Activated CD8-positive, alpha-beta T cell treated with anti-CD3 and anti-CD28 coated beads for 36 hours (primary cell): Measurements from ENCODE around the gene HIP1R. TPM values are rescaled to one million over a fixed set of nuclear protein-coding genes. Genes with fewer than 3 reads are reported as not detected.
"Not testable (repeated sequence)": the region's sequence is repeated elsewhere in the genome, so short reads cannot be mapped to it uniquely, and the experiment has no call there.

Experiments used
- ATAC-seq: fragments of 200-7000 bp; cut with Tn5 transposase; one replicate; pipeline ENCODE4 v1.10.0; 2021; ENCODE audit warnings: mild to moderate bottlenecking, moderate library complexity
- CTCF ChIA-PET: fragments of 350-600 bp; sonication (Branson Sonifier 250); formaldehyde crosslinking; loops from one replicate; lab custom pipeline; 2021; ENCODE audit warnings: antibody characterized with exemption; lab: Charles Lee
- POLR2A ChIA-PET: fragments of 350-600 bp; sonication (Branson Sonifier 250); formaldehyde crosslinking; loops from one replicate; lab custom pipeline; 2021; ENCODE audit warnings: antibody characterized with exemption; lab: Charles Lee
- DNase-seq: peaks from one replicate; pipeline ENCODE4 v3.0.0-alpha.2; 2020
- H3K27ac Mint-ChIP-seq: one replicate; pipeline ENCODE4 v1.8.0; 2021; ENCODE audit warnings: mild to moderate bottlenecking, mixed read lengths
- H3K27me3 Mint-ChIP-seq: one replicate; pipeline ENCODE4 v1.8.0; 2021; ENCODE audit warnings: mixed read lengths
- H3K36me3 Mint-ChIP-seq: one replicate; pipeline ENCODE4 v1.8.0; 2021; ENCODE audit warnings: low read depth, mixed read lengths
- H3K4me1 Mint-ChIP-seq: one replicate; pipeline ENCODE4 v1.8.0; 2021; ENCODE audit warnings: low read depth, mixed read lengths
- H3K4me3 Mint-ChIP-seq: one replicate; pipeline ENCODE4 v1.8.0; 2021; ENCODE audit warnings: mild to moderate bottlenecking, moderate library complexity, mixed read lengths
- H3K9me3 Mint-ChIP-seq: one replicate; pipeline ENCODE4 v1.8.0; 2021; ENCODE audit warnings: mixed read lengths
- intact Hi-C: fragments of 100-400 bp; cut with micrococcal nuclease; formaldehyde crosslinking; loops from one replicate; pipeline ENCODE4 v1.10.0; 2022
- total RNA-seq, 2 experiments: library from RNA; stranded (reverse); gene quantifications; one replicate each; pipeline ENCODE4 v1.2.3, GENCODE V29; 2021
- TF ChIP-seq, protein P1 (sequence below): fragments of 200-600 bp; IDR thresholded peaks from one replicate; pipeline ENCODE4 v1.8.0; 2022; ENCODE audit warnings: antibody characterized with exemption, mild to moderate bottlenecking

HIP1R gene
- total RNA-seq, 2 experiments from 2014 or later = 22.8 to 22.9 TPM

DNA sequence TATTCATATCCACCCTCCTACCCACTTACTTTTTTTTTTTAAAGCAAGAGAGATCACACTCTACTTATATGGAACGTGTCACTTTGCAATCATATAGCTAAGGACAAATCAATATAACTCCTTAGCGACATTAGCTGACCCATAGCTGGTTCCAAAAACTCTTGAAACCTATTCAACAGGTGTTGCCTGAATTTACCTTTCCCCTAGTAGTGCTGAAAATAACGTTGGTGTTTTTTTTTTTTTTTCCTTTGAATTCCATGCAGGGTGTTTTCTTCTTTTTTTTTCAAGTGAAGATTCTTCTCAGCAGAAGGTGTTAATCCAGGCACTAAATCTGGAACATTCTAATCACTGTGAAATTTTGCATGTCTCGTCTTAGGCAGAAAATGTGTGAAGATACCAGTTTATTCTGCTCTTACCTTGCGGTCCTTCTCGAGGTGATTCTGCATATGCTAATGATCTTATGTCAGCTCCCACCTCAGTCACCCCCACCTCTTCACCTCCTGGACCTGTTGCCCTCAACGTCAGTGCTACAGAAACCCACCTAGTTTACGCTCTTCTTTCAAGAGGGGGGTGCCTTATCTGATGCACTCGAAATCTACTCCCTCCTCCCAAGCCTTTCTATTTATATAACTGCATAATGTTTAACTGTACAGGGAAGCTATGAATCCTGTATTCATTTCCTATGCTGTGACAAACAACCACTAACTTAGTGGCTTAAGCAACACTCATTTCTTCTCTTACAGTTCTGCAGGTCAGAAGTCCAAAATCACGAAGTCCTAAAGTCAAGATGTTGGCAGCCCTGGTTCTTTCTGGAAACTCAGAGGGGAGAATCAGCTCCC, 67.8 kb downstream of the HIP1R start:
- Mint-ChIP-seq H3K36me3 (no peaks in the 10 kb centered on the region), H3K4me1 (peaks cover 33% of the 10 kb centered on the region), H3K4me3 (no peak overlapping the region), H3K27me3 (no peaks in the 10 kb centered on the region), H3K9me3 (no peaks in the 10 kb centered on the region), H3K27ac (no peak overlapping the region)
- DNase-seq (no peak), ATAC-seq (no peak)
- POLR2A ChIA-PET = interaction anchor here (12.7 kb wide), 1 partner anchor 22 kb away, joined by 239 read pairs; no protein-coding TSS in a partner anchor
- intact Hi-C loops = no loop called here
- CTCF ChIA-PET = interaction anchor here (0.7 to 1.3 kb wide), 3 partner anchors 22 to 109 kb away, joined by 3 to 4 read pairs (median 3); no protein-coding TSS in a partner anchor
- TF ChIP-seq, protein P1, sequence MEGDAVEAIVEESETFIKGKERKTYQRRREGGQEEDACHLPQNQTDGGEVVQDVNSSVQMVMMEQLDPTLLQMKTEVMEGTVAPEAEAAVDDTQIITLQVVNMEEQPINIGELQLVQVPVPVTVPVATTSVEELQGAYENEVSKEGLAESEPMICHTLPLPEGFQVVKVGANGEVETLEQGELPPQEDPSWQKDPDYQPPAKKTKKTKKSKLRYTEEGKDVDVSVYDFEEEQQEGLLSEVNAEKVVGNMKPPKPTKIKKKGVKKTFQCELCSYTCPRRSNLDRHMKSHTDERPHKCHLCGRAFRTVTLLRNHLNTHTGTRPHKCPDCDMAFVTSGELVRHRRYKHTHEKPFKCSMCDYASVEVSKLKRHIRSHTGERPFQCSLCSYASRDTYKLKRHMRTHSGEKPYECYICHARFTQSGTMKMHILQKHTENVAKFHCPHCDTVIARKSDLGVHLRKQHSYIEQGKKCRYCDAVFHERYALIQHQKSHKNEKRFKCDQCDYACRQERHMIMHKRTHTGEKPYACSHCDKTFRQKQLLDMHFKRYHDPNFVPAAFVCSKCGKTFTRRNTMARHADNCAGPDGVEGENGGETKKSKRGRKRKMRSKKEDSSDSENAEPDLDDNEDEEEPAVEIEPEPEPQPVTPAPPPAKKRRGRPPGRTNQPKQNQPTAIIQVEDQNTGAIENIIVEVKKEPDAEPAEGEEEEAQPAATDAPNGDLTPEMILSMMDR = no peak

GRCh38 chr12:122903693-122904034, 68.4 kb downstream of the HIP1R start:
- POLR2A ChIA-PET = interaction anchor here (12.7 kb wide), 1 partner anchor 22 kb away, joined by 239 read pairs; no protein-coding TSS in a partner anchor
- Mint-ChIP-seq H3K4me3 (no peak overlapping the region), H3K27me3 (no peaks in the 10 kb centered on the region), H3K36me3 (no peaks in the 10 kb centered on the region), H3K27ac (no peak overlapping the region), H3K4me1 (peaks cover 27% of the 10 kb centered on the region), H3K9me3 (no peaks in the 10 kb centered on the region)
- no peak for DNase-seq
- TF ChIP-seq, protein P1 = no peak
- no peak for ATAC-seq
- intact Hi-C loops = no loop called here
- CTCF ChIA-PET = interaction anchor here (1.3 kb wide), 1 partner anchor 22 kb away, joined by 3 read pairs; no protein-coding TSS in a partner anchor

DNA sequence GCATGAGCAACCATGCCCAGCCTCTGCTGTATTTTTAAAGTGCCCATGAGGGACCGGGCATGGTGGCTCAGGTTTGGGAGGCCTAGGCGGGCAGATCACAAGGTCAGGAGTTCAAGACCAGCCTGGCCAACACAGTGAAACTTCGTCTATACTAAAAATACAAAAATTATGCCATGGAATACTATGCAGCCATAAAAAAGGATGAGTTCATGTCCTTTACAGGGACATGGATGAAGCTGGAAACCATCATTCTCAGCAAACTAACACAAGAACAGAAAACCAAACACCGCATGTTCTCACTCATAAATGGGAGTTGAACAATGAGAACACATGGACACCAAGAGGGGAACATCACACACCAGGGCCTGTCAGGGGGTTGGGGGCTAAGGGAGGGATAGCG, 70.0 kb downstream of the HIP1R start:
- H3K27ac Mint-ChIP-seq, intact Hi-C loops, DNase-seq, POLR2A ChIA-PET, H3K27me3 Mint-ChIP-seq, CTCF ChIA-PET, ATAC-seq, H3K9me3 Mint-ChIP-seq, H3K4me3 Mint-ChIP-seq, H3K36me3 Mint-ChIP-seq: not testable (repeated sequence)
- H3K4me1 Mint-ChIP-seq = peaks cover 14% of the 10 kb centered on the region

DNA sequence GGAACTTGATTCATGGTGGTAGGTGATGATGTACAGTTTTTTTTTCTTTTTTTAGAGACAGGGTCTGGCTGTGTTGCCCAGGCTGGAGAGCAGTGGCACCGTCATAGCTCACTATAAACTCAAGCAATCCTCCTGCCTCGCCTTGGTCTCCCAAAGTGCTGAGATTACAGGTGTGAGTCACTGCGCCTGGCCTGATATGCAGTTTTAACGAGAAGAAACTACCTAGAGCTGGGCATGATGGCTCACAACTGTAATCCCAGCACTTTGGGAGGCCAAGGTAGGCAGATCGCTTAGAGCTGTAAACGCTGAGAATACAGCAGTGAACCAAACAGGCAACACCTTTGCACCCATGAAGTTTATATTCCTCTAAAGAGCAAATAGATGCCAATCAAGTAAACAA, 73.7 kb downstream of the HIP1R start:
- TF ChIP-seq, protein P1 = no peak
- DNase-seq (no peak), ATAC-seq (no peak)
- no peaks in the 10 kb centered on the region for H3K4me1 Mint-ChIP-seq
- H3K27ac Mint-ChIP-seq = no peak overlapping the region
- POLR2A ChIA-PET = interaction anchor here (0.8 to 1.4 kb wide), 2 partner anchors 25 to 57 kb away, joined by 3 to 4 read pairs; partner anchors contain the start of gene ABCB9
- no peaks in the 10 kb centered on the region for H3K9me3 Mint-ChIP-seq
- no peaks in the 10 kb centered on the region for H3K27me3 Mint-ChIP-seq
- CTCF ChIA-PET = interaction anchor here (0.6 to 0.8 kb wide), 2 partner anchors 38 to 44 kb away, joined by 3 read pairs; no protein-coding TSS in a partner anchor
- H3K4me3 Mint-ChIP-seq = no peak overlapping the region
- no peaks in the 10 kb centered on the region for H3K36me3 Mint-ChIP-seq
- intact Hi-C loops = no loop called here

GRCh38 chr12:122909442-122910288, 74.4 kb downstream of the HIP1R start:
- TF ChIP-seq, protein P1 = no peak
- Mint-ChIP-seq H3K9me3 (no peaks in the 10 kb centered on the region), H3K4me3 (no peak overlapping the region), H3K36me3 (no peaks in the 10 kb centered on the region), H3K27ac (no peak overlapping the region), H3K27me3 (no peaks in the 10 kb centered on the region), H3K4me1 (no peaks in the 10 kb centered on the region)
- POLR2A ChIA-PET = interaction anchor here (1.4 kb wide), 1 partner anchor 25 kb away, joined by 3 read pairs; no protein-coding TSS in a partner anchor
- CTCF ChIA-PET = interaction anchor here (0.8 kb wide), 1 partner anchor 38 kb away, joined by 3 read pairs; no protein-coding TSS in a partner anchor
- intact Hi-C loops = no loop called here
- ATAC-seq = no peak
- no peak for DNase-seq
